ENCODE results near the gene SEL1L. TPM values are rescaled to one million over a fixed set of nuclear protein-coding genes. Genes with fewer than 3 reads are reported as not detected.
A peak's percentile ranks its signal among the peaks of the same experiment; 100 is the strongest.

The SEL1L gene
- total RNA-seq, 1 experiment from 2014 or later, result 116 TPM

DNA sequence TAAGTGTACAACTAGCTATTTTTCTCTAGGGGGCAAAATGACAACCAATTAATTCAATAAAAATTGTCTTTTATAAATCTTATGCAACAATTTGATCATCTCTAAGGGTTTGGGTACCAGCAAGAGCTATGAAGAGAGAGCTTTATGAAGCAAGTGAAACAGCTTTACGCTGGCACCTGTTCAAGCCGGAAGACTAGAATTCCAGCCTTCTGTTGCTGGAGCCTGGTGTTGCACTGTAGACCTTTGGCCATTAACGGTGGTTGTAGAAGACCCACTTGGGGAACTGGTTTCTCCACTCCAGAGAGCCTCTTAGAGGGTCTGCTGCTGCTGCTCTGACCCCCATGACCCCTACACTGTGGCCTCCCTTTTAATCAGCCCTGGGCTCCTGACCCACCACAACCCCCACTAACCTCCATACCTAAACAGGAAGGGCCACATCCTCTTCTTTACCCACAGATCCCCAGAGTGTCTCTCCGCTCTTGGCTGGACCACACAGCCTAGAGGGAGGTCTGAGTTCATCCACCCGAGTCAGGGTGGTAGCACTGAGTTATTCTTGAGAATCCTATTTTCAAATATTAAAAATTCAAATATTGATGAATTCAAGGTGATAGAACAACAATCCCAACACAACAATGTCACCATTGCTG, 79.0 kb downstream of the SEL1L start:
- no peaks in the 10 kb centered on the region for H3K9me3 Mint-ChIP-seq (ENCODE audit: unreplicated experiment)

DNA sequence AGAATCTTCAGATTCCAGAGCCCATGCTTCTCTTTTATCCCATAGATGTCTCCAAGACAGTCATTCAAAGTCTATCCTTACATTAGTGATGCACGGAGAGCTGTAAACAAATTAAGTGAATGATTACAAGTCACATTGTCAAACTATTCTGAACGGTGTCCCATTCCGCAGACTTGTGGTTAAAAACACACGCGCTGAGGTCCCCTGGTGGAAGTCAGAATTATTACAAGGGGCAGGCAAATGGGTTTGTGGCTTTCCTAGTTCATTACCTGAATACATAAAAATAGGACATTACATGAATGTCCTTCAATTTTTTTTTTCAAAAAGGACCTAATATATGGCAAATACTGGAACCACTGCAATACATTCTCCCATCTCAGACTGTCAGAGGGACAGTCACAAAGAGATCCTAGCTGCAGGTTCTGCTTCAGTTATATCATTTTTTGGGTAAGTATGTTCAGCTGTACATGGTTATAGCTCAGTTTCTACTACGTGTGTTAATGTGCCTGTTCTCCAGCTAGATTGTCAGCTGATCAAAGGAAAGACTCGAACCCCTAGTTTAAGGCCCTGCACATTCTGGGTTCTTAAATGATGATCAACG, 80.4 kb downstream of the SEL1L start:
- Mint-ChIP-seq H3K9me3 (ENCODE audit: unreplicated experiment) (no peaks in the 10 kb centered on the region), H3K36me3 (ENCODE audit: insufficient read depth, unreplicated experiment) (no peaks in the 10 kb centered on the region), H3K27ac (ENCODE audit: unreplicated experiment) (no peak overlapping the region), H3K27me3 (ENCODE audit: insufficient read depth, unreplicated experiment) (no peaks in the 10 kb centered on the region), H3K4me1 (ENCODE audit: low read depth, unreplicated experiment) (no peaks in the 10 kb centered on the region), H3K4me3 (ENCODE audit: unreplicated experiment) (no peak overlapping the region)
- POLR2A ChIA-PET, result no interaction called here
- Histone ChIP-seq H3K27me3 (replicated peaks; ENCODE audit: control insufficient read depth, insufficient read depth, low read length) (no peaks in the 10 kb centered on the region), H3K4me1 (0 out of 2 replicates have a peak, but pooled peaks cover 5% of the 10 kb centered on the region), H3K36me3 (ENCODE audit: control insufficient read depth, insufficient read depth, low read length) (no peaks in the 10 kb centered on the region), H3K4me3 (ENCODE audit: low read depth, low read length) (no peak overlapping the region), H3K9me3 (no peaks in the 10 kb centered on the region)
- no TSS peak for BruUV-seq (replicated peaks)
- TF ChIP-seq, protein P1, sequence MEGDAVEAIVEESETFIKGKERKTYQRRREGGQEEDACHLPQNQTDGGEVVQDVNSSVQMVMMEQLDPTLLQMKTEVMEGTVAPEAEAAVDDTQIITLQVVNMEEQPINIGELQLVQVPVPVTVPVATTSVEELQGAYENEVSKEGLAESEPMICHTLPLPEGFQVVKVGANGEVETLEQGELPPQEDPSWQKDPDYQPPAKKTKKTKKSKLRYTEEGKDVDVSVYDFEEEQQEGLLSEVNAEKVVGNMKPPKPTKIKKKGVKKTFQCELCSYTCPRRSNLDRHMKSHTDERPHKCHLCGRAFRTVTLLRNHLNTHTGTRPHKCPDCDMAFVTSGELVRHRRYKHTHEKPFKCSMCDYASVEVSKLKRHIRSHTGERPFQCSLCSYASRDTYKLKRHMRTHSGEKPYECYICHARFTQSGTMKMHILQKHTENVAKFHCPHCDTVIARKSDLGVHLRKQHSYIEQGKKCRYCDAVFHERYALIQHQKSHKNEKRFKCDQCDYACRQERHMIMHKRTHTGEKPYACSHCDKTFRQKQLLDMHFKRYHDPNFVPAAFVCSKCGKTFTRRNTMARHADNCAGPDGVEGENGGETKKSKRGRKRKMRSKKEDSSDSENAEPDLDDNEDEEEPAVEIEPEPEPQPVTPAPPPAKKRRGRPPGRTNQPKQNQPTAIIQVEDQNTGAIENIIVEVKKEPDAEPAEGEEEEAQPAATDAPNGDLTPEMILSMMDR (IDR thresholded peaks at IDR 0.05; ENCODE audit: insufficient read depth in 1 of 2, low read depth in 1 of 2, low read length in 1 of 2, severe bottlenecking in 1 of 2, unreplicated experiment in 1 of 2), result peak; percentile 85 to 88
- DNase-seq, result peak; percentile 52 to 69
- intact Hi-C loops (cut with micrococcal nuclease; ENCODE audit: unreplicated experiment), result loop anchor here (1.0 to 5.0 kb wide), 4 partner anchors 18 to 184 kb away; no protein-coding TSS in a partner anchor
- CTCF ChIA-PET, result interaction anchor here (0.6 to 5.0 kb wide), 2 partner anchors 184 to 201 kb away, joined by 4 to 43 read pairs; no protein-coding TSS in a partner anchor

More for the DNA sequence above, 79.0 kb downstream of the SEL1L start:
- H3K27me3 Mint-ChIP-seq (ENCODE audit: insufficient read depth, unreplicated experiment), result no peaks in the 10 kb centered on the region
- POLR2A ChIA-PET, result interaction anchor here (0.7 kb wide), 1 partner anchor 234 kb away, joined by 5 read pairs; the partner anchor contains the start of gene GTF2A1
- no peaks in the 10 kb centered on the region for H3K4me1 Mint-ChIP-seq (ENCODE audit: low read depth, unreplicated experiment)
- H3K36me3 Mint-ChIP-seq (ENCODE audit: insufficient read depth, unreplicated experiment), result no peaks in the 10 kb centered on the region
- Histone ChIP-seq H3K4me1 (0 out of 2 replicates have a peak, but pooled peaks cover 4% of the 10 kb centered on the region), H3K27me3 (replicated peaks; ENCODE audit: control insufficient read depth, insufficient read depth, low read length) (no peaks in the 10 kb centered on the region), H3K36me3 (ENCODE audit: control insufficient read depth, insufficient read depth, low read length) (no peaks in the 10 kb centered on the region), H3K4me3 (ENCODE audit: low read depth, low read length) (no peak overlapping the region), H3K9me3 (no peaks in the 10 kb centered on the region)
- no TSS peak for BruUV-seq (replicated peaks)
- TF ChIP-seq, protein P1 (IDR thresholded peaks at IDR 0.05; ENCODE audit: insufficient read depth in 1 of 2, low read depth in 1 of 2, low read length in 1 of 2, severe bottlenecking in 1 of 2, unreplicated experiment in 1 of 2), result no peak
- H3K27ac Mint-ChIP-seq (ENCODE audit: unreplicated experiment), result no peak overlapping the region
- intact Hi-C loops (cut with micrococcal nuclease; ENCODE audit: unreplicated experiment), result loop anchor here (5.0 kb wide), 1 partner anchor 67 kb away; no protein-coding TSS in a partner anchor
- CTCF ChIA-PET, result interaction anchor here (1.2 to 5.0 kb wide), 2 partner anchors 10 to 186 kb away, joined by 3 to 43 read pairs; no protein-coding TSS in a partner anchor
- no peak overlapping the region for H3K4me3 Mint-ChIP-seq (ENCODE audit: unreplicated experiment)
- no peak for DNase-seq

DNA sequence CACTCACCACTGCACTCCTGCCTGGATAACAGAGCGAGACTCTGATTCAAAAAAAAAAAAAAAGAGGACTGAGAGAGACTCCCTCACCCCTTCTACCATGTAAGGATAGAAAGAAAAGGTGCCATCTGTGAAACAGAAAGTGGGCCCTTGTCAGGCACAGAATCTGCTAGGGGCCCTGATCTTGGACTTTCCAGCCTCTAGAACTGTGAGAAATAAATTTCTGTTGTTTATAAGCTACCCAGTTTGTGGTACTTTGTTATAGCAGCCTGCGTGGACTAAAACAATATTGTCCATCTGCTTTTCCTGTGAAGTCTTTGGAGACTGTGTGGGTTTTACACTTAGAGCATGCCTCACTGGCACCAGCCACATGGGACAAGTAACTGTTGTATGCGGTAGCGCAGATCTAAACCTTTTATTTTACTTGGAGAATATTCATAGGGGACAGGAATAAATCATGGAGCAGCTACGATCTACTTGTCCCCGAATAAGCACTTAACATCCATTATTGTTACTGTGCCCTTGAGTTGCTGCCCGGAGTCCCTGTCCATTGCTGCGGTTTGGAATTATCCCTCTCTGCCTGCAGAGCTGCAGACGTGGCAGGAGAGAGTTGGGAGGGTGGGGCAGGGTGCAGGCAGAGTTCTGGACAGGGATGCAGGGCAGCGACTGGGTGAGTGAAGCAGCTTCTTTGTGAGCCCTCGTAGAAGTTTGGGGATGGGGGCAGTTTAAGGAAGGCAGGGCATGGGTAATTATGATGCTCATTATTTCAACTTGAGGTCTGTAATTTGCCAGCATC, 81.1 kb downstream of the SEL1L start:
- no peaks in the 10 kb centered on the region for H3K4me1 Mint-ChIP-seq (ENCODE audit: low read depth, unreplicated experiment)

More for the DNA sequence above, 81.1 kb downstream of the SEL1L start:
- intact Hi-C loops (cut with micrococcal nuclease; ENCODE audit: unreplicated experiment), result loop anchor here (1.0 to 5.0 kb wide), 4 partner anchors 17 to 183 kb away; no protein-coding TSS in a partner anchor
- Mint-ChIP-seq H3K9me3 (ENCODE audit: unreplicated experiment) (no peaks in the 10 kb centered on the region), H3K27ac (ENCODE audit: unreplicated experiment) (no peak overlapping the region), H3K4me3 (ENCODE audit: unreplicated experiment) (no peak overlapping the region), H3K36me3 (ENCODE audit: insufficient read depth, unreplicated experiment) (no peaks in the 10 kb centered on the region), H3K27me3 (ENCODE audit: insufficient read depth, unreplicated experiment) (no peaks in the 10 kb centered on the region)
- no peaks in the 10 kb centered on the region for H3K36me3 ChIP-seq (ENCODE audit: control insufficient read depth, insufficient read depth, low read length)
- no peaks in the 10 kb centered on the region for H3K9me3 ChIP-seq
- TF ChIP-seq, protein P1 (IDR thresholded peaks at IDR 0.05; ENCODE audit: insufficient read depth in 1 of 2, low read depth in 1 of 2, low read length in 1 of 2, severe bottlenecking in 1 of 2, unreplicated experiment in 1 of 2), result no peak
- no peak overlapping the region for H3K4me3 ChIP-seq (ENCODE audit: low read depth, low read length)
- H3K27me3 ChIP-seq (replicated peaks; ENCODE audit: control insufficient read depth, insufficient read depth, low read length), result no peaks in the 10 kb centered on the region
- DNase-seq, result no peak
- ChIA-PET CTCF (interaction anchor here (5.0 kb wide), 1 partner anchor 184 kb away, joined by 43 read pairs; no protein-coding TSS in a partner anchor), POLR2A (no interaction called here)
- H3K4me1 ChIP-seq, result 0 out of 2 replicates have a peak, but pooled peaks cover 5% of the 10 kb centered on the region
- BruUV-seq (replicated peaks), result no TSS peak
